Body of pancreas (tissue), 4 donors: ENCODE measurements around the gene PCK2. TPM values are rescaled to one million over a fixed set of nuclear protein-coding genes. Genes with fewer than 3 reads are reported as not detected.

Experiments
- ATAC-seq: fragments of 150-250 bp; one replicate; pipeline ENCODE4 v1.9.1; 2016
- DNase-seq, 4 donors: peaks; one replicate each; pipeline ENCODE4 v3.0.0-alpha.2; 2019
- H3K27ac ChIP-seq, 4 donors: fragments of 200-600 bp; sonication (generic); 1 replicate in 3 of 4; 2 replicates in 1 of 4; pipeline versions ENCODE4 v1.5.1 to v1.6.1; 2016 to 2019; ENCODE audit warnings: mild to moderate bottlenecking in 1 of 4, mixed read lengths in 1 of 4, moderate library complexity in 1 of 4
- H3K27me3 ChIP-seq, 2 donors: fragments of 200-600 bp; sonication (generic); one replicate each; pipeline ENCODE4 v1.6.0; 2016; ENCODE audit warnings: mild to moderate bottlenecking in 1 of 2
- H3K36me3 ChIP-seq, 2 donors: fragments of 200-600 bp; sonication (generic); replicated peaks in 1 of 2; 2 replicates each; pipeline ENCODE4 v1.5.1; 2016; ENCODE audit warnings: low read depth in 2 of 2; ENCODE audit not compliant: insufficient read depth in 1 of 2
- H3K4me1 ChIP-seq: fragments of 200-600 bp; sonication (generic); one replicate; pipeline ENCODE4 v1.6.0; 2016
- H3K4me3 ChIP-seq, 2 donors: fragments of 200-600 bp; sonication (generic); 1 replicate in 1 of 2; 2 replicates in 1 of 2; pipeline ENCODE4 v1.5.1; 2016 to 2019
- H3K9me3 ChIP-seq, 3 donors: fragments of 200-600 bp; sonication (generic); 1 replicate in 2 of 3; 2 replicates in 1 of 3; pipeline ENCODE4 v1.5.1; 2016
- POLR2A ChIP-seq, 3 donors: fragments of 450-650 bp; IDR thresholded peaks; one replicate each; pipeline ENCODE4 v1.6.1; 2016; ENCODE audit warnings: antibody characterized with exemption in 3 of 3, mild to moderate bottlenecking in 2 of 3
- WGBS, 2 donors: methylation state at CpG; one replicate each; pipeline ENCODE4 v1.1.5; 2017; 5-methylcytosine and 5-hydroxymethylcytosine counted together
- intact Hi-C: fragments of 100-400 bp; cut with DNase I; formaldehyde crosslinking; loops from one replicate; pipeline ENCODE4 v1.15.1; 2023
- total RNA-seq, 2 donors: library from RNA; depleted of rRNA; stranded (reverse); fragments of >200 nt; gene quantifications; one replicate each; pipeline ENCODE4 v1.1.0, GENCODE V29; 2016
- TF ChIP-seq, protein P1 (sequence below), 7 experiments: fragments of 450-650 bp in 4 of 7; fragments of 200-600 bp in 3 of 7; sonication (generic) in 3 of 7; IDR thresholded peaks; one replicate each; pipeline ENCODE4 v1.5.1; 2016 to 2019; ENCODE audit warnings: antibody characterized with exemption in 7 of 7

The PCK2 gene
- total RNA-seq, 2 donors from 2014 or later, result 20.4 to 29.8 TPM

- Histone ChIP-seq H3K36me3 (peaks cover 0 to 13% of the 10 kb centered on the region in 2 donors), H3K9me3 (no peaks in the 10 kb centered on the region), H3K4me1 (peaks cover 45% of the 10 kb centered on the region), H3K4me3 (peak within 1 kb of the TSS; percentile 87 to 96), H3K27ac (peak within 1 kb of the TSS; percentile 78 to 93 (median 84)), H3K27me3 (no peaks in the 10 kb centered on the region)
- intact Hi-C loops, result no loop called here
- DNase-seq, result peak; percentile 94 to 98 (median 97)
- ATAC-seq, result peak; percentile 76
- WGBS, 2 donors, result 0% methylated on average over 20 to 25 of the region's 25 CpGs
- TF ChIP-seq, protein P1, sequence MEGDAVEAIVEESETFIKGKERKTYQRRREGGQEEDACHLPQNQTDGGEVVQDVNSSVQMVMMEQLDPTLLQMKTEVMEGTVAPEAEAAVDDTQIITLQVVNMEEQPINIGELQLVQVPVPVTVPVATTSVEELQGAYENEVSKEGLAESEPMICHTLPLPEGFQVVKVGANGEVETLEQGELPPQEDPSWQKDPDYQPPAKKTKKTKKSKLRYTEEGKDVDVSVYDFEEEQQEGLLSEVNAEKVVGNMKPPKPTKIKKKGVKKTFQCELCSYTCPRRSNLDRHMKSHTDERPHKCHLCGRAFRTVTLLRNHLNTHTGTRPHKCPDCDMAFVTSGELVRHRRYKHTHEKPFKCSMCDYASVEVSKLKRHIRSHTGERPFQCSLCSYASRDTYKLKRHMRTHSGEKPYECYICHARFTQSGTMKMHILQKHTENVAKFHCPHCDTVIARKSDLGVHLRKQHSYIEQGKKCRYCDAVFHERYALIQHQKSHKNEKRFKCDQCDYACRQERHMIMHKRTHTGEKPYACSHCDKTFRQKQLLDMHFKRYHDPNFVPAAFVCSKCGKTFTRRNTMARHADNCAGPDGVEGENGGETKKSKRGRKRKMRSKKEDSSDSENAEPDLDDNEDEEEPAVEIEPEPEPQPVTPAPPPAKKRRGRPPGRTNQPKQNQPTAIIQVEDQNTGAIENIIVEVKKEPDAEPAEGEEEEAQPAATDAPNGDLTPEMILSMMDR (IDR thresholded peaks at IDR 0.05), result peak in 3 of 7 experiments; percentile 4 to 26 (median 16)
- peak in 2 of 3 donors; percentile 10 to 30 for TF ChIP-seq POLR2A (IDR thresholded peaks at IDR 0.05)
These were observed 52.4 kb downstream of the PCK2 start, which contains the start of gene PSME2 for GRCh38 chr14:24146453-24146977. TSS of gene PSME2 (minus strand) at chr14:24146610. CDS start at chr14:24146581, 29 bp downstream.

GRCh38 chr14:24146978-24147760, 53.1 kb downstream of the PCK2 start, which contains the start of gene RNF31:
TSS of gene RNF31 (plus strand) at chr14:24147498. CDS start at chr14:24147699, 201 bp downstream.
- peak within 1 kb of the TSS; percentile 87 to 96 for H3K4me3 ChIP-seq
- DNase-seq, result peak; percentile 98 to 99 (median 98)
- no peaks in the 10 kb centered on the region for H3K9me3 ChIP-seq
- peaks cover 41% of the 10 kb centered on the region for H3K4me1 ChIP-seq
- ATAC-seq, result peak; percentile 93
- H3K27me3 ChIP-seq, result no peaks in the 10 kb centered on the region
- intact Hi-C loops, result no loop called here
- peak within 1 kb of the TSS; percentile 78 to 93 (median 84) for H3K27ac ChIP-seq
- 0 to 2% methylated on average over 33 to 44 of the region's 57 CpGs for WGBS, 2 donors
- H3K36me3 ChIP-seq, result peaks cover 0 to 16% of the 10 kb centered on the region in 2 donors
- peak in 2 of 3 donors; percentile 67 to 76 for TF ChIP-seq POLR2A (IDR thresholded peaks at IDR 0.05)
- TF ChIP-seq, protein P1 (IDR thresholded peaks at IDR 0.05), result peak in 1 of 7 experiments; percentile 3

DNA sequence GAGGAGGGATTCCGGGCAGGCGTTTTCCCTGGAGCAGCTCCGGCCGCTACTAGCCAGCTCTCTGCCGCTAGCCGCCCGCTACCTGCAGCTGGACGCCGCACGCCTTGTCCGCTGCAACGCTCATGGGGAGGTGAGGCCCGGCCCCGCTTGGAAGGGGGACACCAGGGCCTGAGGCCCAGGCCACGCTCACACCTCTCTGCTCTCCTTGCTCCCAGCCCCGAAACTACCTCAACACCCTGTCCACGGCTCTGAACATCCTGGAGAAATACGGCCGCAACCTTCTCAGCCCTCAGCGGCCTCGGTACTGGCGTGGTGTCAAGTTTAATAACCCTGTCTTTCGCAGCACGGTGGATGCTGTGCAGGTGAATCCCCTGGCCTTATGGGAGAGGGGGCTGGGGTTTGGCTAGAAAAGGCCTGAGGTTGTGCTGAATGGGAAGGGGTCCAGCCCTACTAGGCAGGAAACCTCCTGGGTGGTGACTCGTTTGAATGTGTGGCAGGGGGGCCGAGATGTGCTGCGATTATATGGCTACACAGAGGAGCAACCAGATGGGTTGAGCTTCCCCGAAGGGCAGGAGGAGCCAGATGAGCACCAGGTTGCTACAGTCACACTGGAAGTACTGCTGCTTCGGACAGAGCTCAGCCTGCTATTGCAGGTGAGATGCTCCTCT, 53.8 kb downstream of the PCK2 start:
- peak overlapping the region; percentile 76 to 87 (median 80) for H3K27ac ChIP-seq
- TF ChIP-seq, protein P1 (IDR thresholded peaks at IDR 0.05), result no peak
- no peak for TF ChIP-seq POLR2A (IDR thresholded peaks at IDR 0.05)
- WGBS, 2 donors, result 4 to 9% methylated on average over 13 to 27 of the region's 29 CpGs
- H3K36me3 ChIP-seq, result peaks cover 0 to 16% of the 10 kb centered on the region in 2 donors
- H3K4me1 ChIP-seq, result peaks cover 36% of the 10 kb centered on the region
- ATAC-seq, result no peak
- no peaks in the 10 kb centered on the region for H3K9me3 ChIP-seq
- intact Hi-C loops, result no loop called here
- H3K27me3 ChIP-seq, result no peaks in the 10 kb centered on the region
- no peak for DNase-seq
- H3K4me3 ChIP-seq, result peak overlapping the region; percentile 87 to 96

GRCh38 chr14:24149302-24149969, 55.3 kb downstream of the PCK2 start:
- Histone ChIP-seq H3K4me3 (no peak overlapping the region), H3K9me3 (no peaks in the 10 kb centered on the region), H3K27ac (no peak overlapping the region), H3K4me1 (peaks cover 36% of the 10 kb centered on the region), H3K36me3 (peaks cover 0 to 16% of the 10 kb centered on the region in 2 donors), H3K27me3 (no peaks in the 10 kb centered on the region)
- no peak for DNase-seq
- 93 to 94% methylated on average over 3 of the region's 3 CpGs for WGBS, 2 donors
- intact Hi-C loops, result no loop called here
- no peak for ATAC-seq
- no peak for TF ChIP-seq POLR2A (IDR thresholded peaks at IDR 0.05)
- TF ChIP-seq, protein P1 (IDR thresholded peaks at IDR 0.05), result no peak
